Measurements from ENCODE around the gene PFN3. TPM values are rescaled to one million over a fixed set of nuclear protein-coding genes. Genes with fewer than 3 reads are reported as not detected.

Gene PFN3
- total and polyA plus RNA-seq, 2 of the 4 experiments (the other 2 are of a cell fraction) = not detected

DNA sequence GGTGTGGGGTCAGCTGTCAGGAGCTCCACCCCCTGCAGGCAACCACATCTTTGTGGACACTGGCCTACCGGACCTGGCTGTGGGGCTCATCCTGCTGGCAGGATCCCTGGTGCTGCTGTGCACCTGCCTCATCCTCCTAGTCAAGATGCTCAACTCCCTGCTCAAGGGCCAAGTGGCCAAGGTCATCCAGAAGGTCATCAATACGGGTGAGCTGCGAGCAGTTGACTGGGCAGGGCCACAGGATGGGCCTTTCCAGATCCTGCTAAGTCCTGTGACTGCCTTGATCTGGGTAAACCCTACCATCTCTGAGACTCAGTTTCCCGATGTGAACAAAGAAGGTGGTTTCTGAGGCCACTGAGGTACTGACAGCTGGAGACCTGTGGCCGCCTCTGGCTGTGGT is 6.5 kb downstream of the PFN3 start:
- no peak overlapping the region for H3K56ac ChIP-seq (ENCODE audit: extremely low read depth, insufficient read depth, low read length)
- 65% methylated on average over 2 of the region's 5 CpGs; no CpG with 5 or more reads in 1 of the 2 experiments for WGBS, 2 experiments (ENCODE audit: extremely low coverage in 2 of 2, insufficient read length in 1 of 2)
- H3K23ac ChIP-seq (ENCODE audit: low read depth, low read length) = no peak overlapping the region
- no TSS peak for BruUV-seq (replicated peaks)
- ChIA-PET POLR2A (ENCODE audit: unreplicated experiment) (no interaction called here), CTCF (interaction anchor here (1.4 kb wide), 1 partner anchor 9 kb away, joined by 7 read pairs; no protein-coding TSS in a partner anchor)
- no peaks in the 10 kb centered on the region for H3K9me3 ChIP-seq (ENCODE audit: control insufficient read depth, insufficient read depth, low read length)
- H4K8ac ChIP-seq (ENCODE audit: low read depth in 2 of 2, low read length in 2 of 2) = no peak overlapping the region
- ATAC-seq (ENCODE audit: low read depth) (no peak), DNase-seq (no peak)
- no peak overlapping the region for H3K18ac ChIP-seq (ENCODE audit: low read depth, low read length)
- H2BK5ac ChIP-seq (ENCODE audit: low read depth, low read length, poor library complexity, severe bottlenecking) = no peak overlapping the region
- H3K27me3 ChIP-seq (ENCODE audit: control insufficient read depth, insufficient read depth, low read length) = peaks cover 46% of the 10 kb centered on the region
- no peak overlapping the region for H4K5ac ChIP-seq (ENCODE audit: low read depth, low read length)
- H4K20me1 ChIP-seq (ENCODE audit: insufficient read depth, low read length) = peaks cover 14% of the 10 kb centered on the region
- H2BK15ac ChIP-seq (ENCODE audit: low read depth, low read length) = no peak overlapping the region
- H2AFZ ChIP-seq (replicated peaks; ENCODE audit: low read length, poor library complexity) = no peak overlapping the region
- H3K36me3 ChIP-seq (ENCODE audit: control insufficient read depth, insufficient read depth, low read length) = no peaks in the 10 kb centered on the region
- no peak overlapping the region for H4K91ac ChIP-seq (ENCODE audit: insufficient read depth, low read depth, low read length)
- H2BK20ac ChIP-seq (ENCODE audit: low read depth, low read length) = no peak overlapping the region
- H3K79me1 ChIP-seq (ENCODE audit: low read depth in 1 of 2, low read length in 2 of 2) = peaks cover 0 to 2% of the 10 kb centered on the region in 2 experiments; a peak in 1 of 4 replicates
- H3K14ac ChIP-seq (replicated peaks; ENCODE audit: low read depth, low read length) = no peak overlapping the region
- peaks cover 11% of the 10 kb centered on the region for H3K4me1 ChIP-seq (ENCODE audit: control insufficient read depth, insufficient read depth, low read length)
- in situ Hi-C loops (cut with MboI; ENCODE audit: low sequenced_read_pairs) = no loop called here
- intact Hi-C loops (cut with micrococcal nuclease) = no loop called here
- H2AK9ac ChIP-seq (replicated peaks; ENCODE audit: low read depth, low read length, poor library complexity) = no peak overlapping the region
- peaks cover 7% of the 10 kb centered on the region for H3K9me1 ChIP-seq (ENCODE audit: insufficient read depth, low read length)
- no peak overlapping the region for H3K4ac ChIP-seq (ENCODE audit: low read depth, low read length)
- H3K4me3 ChIP-seq (ENCODE audit: insufficient read depth, low read depth, low read length) = no peak overlapping the region
- H2BK120ac ChIP-seq (ENCODE audit: low read depth, low read length) = no peak overlapping the region
- no peak overlapping the region for H3K9ac ChIP-seq (ENCODE audit: low read depth, low read length)
- H3K27ac ChIP-seq (ENCODE audit: insufficient read depth, low read length) = no peak overlapping the region
- no peak overlapping the region for H3K4me2 ChIP-seq (ENCODE audit: low read depth, low read length)
- TF ChIP-seq MAFK (IDR thresholded peaks at IDR 0.05; ENCODE audit: low read depth, low read length) (no peak), MXI1 (IDR thresholded peaks at IDR 0.05; ENCODE audit: borderline replicate concordance, low read depth, low read length) (no peak), BHLHE40 (IDR thresholded peaks at IDR 0.05; ENCODE audit: low read depth, low read length) (no peak), POLR2A (IDR thresholded peaks at IDR 0.05; ENCODE audit: low read depth, low read length) (no peak), MAZ (IDR thresholded peaks at IDR 0.05; ENCODE audit: borderline replicate concordance, low read depth, low read length) (no peak), CHD1 (IDR thresholded peaks at IDR 0.05; ENCODE audit: low read depth, low read length) (no peak)
- TF ChIP-seq, protein P1, sequence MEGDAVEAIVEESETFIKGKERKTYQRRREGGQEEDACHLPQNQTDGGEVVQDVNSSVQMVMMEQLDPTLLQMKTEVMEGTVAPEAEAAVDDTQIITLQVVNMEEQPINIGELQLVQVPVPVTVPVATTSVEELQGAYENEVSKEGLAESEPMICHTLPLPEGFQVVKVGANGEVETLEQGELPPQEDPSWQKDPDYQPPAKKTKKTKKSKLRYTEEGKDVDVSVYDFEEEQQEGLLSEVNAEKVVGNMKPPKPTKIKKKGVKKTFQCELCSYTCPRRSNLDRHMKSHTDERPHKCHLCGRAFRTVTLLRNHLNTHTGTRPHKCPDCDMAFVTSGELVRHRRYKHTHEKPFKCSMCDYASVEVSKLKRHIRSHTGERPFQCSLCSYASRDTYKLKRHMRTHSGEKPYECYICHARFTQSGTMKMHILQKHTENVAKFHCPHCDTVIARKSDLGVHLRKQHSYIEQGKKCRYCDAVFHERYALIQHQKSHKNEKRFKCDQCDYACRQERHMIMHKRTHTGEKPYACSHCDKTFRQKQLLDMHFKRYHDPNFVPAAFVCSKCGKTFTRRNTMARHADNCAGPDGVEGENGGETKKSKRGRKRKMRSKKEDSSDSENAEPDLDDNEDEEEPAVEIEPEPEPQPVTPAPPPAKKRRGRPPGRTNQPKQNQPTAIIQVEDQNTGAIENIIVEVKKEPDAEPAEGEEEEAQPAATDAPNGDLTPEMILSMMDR (conservative IDR thresholded peaks at IDR 0.05; ENCODE audit: low read depth, low read length) = no peak
- TF ChIP-seq, protein P2, sequence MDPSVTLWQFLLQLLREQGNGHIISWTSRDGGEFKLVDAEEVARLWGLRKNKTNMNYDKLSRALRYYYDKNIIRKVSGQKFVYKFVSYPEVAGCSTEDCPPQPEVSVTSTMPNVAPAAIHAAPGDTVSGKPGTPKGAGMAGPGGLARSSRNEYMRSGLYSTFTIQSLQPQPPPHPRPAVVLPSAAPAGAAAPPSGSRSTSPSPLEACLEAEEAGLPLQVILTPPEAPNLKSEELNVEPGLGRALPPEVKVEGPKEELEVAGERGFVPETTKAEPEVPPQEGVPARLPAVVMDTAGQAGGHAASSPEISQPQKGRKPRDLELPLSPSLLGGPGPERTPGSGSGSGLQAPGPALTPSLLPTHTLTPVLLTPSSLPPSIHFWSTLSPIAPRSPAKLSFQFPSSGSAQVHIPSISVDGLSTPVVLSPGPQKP (IDR thresholded peaks at IDR 0.05; ENCODE audit: borderline replicate concordance, low read depth, low read length) = no peak
- dilution Hi-C loops (cut with HindIII; ENCODE audit: low sequenced_read_pairs, unreplicated experiment) = no loop called here
- no peak overlapping the region for H2AK5ac ChIP-seq (ENCODE audit: low read depth, low read length)

All from IMR-90 (cell line).